CD4-positive, alpha-beta T cell (primary cell): ENCODE data around the gene KCNQ1. TPM values are rescaled to one million over a fixed set of nuclear protein-coding genes. Genes with fewer than 3 reads are reported as not detected.

Experiments used
- ATAC-seq: fragments of 200-7000 bp; cut with Tn5 transposase; one replicate; pipeline ENCODE4 v1.10.0; 2022; ENCODE audit warnings: mild to moderate bottlenecking; ENCODE audit not compliant: poor library complexity
- CTCF ChIA-PET: fragments of 350-600 bp; sonication (Branson Sonifier 250); formaldehyde crosslinking; loops from one replicate; lab custom pipeline; 2021; ENCODE audit warnings: antibody characterized with exemption, inconsistent platforms; lab: Charles Lee
- POLR2A ChIA-PET: fragments of 350-600 bp; sonication (Branson Sonifier 250); formaldehyde crosslinking; loops from one replicate; lab custom pipeline; 2021; ENCODE audit warnings: antibody characterized with exemption, inconsistent platforms; lab: Charles Lee
- DNase-seq, 14 experiments: peaks; one replicate each; pipeline ENCODE4 v3.0.0-alpha.2; 2013 to 2020; ENCODE audit warnings: mixed read lengths in 2 of 14
- H3K27ac ChIP-seq, 2 donors: one replicate each; pipeline versions ENCODE4 v1.5.1 to v1.7.0; 2013; ENCODE audit warnings: low read length in 2 of 2, low read depth in 1 of 2, mild to moderate bottlenecking in 1 of 2
- H3K27me3 ChIP-seq, 2 experiments: 1 replicate in 1 of 2; 2 replicates in 1 of 2; pipeline versions ENCODE4 v1.6.1 to v1.7.0; 2013; ENCODE audit warnings: low read length in 2 of 2, control low read depth in 1 of 2, mild to moderate bottlenecking in 1 of 2, moderate library complexity in 1 of 2; ENCODE audit not compliant: insufficient read depth in 2 of 2, control insufficient read depth in 1 of 2
- H3K36me3 ChIP-seq: one replicate; pipeline ENCODE4 v1.6.1; 2013; ENCODE audit warnings: low read length, control low read depth; ENCODE audit not compliant: insufficient read depth
- H3K4me1 ChIP-seq: one replicate; pipeline ENCODE4 v1.6.1; 2013; ENCODE audit warnings: low read length, control low read depth; ENCODE audit not compliant: insufficient read depth
- H3K4me3 ChIP-seq: one replicate; pipeline ENCODE4 v1.5.1; 2013; ENCODE audit warnings: mild to moderate bottlenecking, low read length, moderate library complexity
- H3K9me3 ChIP-seq, 2 experiments: 1 replicate in 1 of 2; 2 replicates in 1 of 2; pipeline versions ENCODE4 v1.6.1 to v1.7.0; 2013; ENCODE audit warnings: low read length in 2 of 2, mild to moderate bottlenecking in 2 of 2, control low read depth in 1 of 2, moderate library complexity in 1 of 2; ENCODE audit not compliant: control insufficient read depth in 1 of 2, insufficient read depth in 1 of 2
- H3K27ac Mint-ChIP-seq: one replicate; pipeline ENCODE4 v1.8.0; 2020; ENCODE audit warnings: mixed read lengths
- H3K27me3 Mint-ChIP-seq: one replicate; pipeline ENCODE4 v1.8.0; 2021; ENCODE audit warnings: mixed read lengths
- H3K36me3 Mint-ChIP-seq: one replicate; pipeline ENCODE4 v1.8.0; 2021; ENCODE audit warnings: low read depth, mixed read lengths
- H3K4me1 Mint-ChIP-seq: one replicate; pipeline ENCODE4 v1.8.0; 2021; ENCODE audit warnings: low read depth, mixed read lengths
- H3K4me3 Mint-ChIP-seq: one replicate; pipeline ENCODE4 v1.8.0; 2020; ENCODE audit warnings: mild to moderate bottlenecking, mixed read lengths
- H3K9me3 Mint-ChIP-seq: one replicate; pipeline ENCODE4 v1.8.0; 2020; ENCODE audit warnings: mixed read lengths
- CTCF ChIP-seq: fragments of 200-600 bp; IDR thresholded peaks from one replicate; pipeline ENCODE4 v1.8.0; 2022; ENCODE audit warnings: antibody characterized with exemption, mild to moderate bottlenecking
- intact Hi-C, 2 experiments: fragments of 100-400 bp; cut with DNase I in 1 of 2; cut with micrococcal nuclease in 1 of 2; formaldehyde crosslinking; loops; one replicate each; pipeline versions ENCODE4 v1.15.1 to v1.9.0; 2023 to 2025; cut with DNase I, micrococcal nuclease
- total RNA-seq, 174 experiments: library from RNA in 2 of 174; stranded (reverse) in 2 of 174; gene quantifications; one replicate each; pipeline ENCODE4 v1.2.3 and lab custom pipeline; 2021 to 2026

The KCNQ1 gene
- total RNA-seq, 2 experiments from 2014 or later, result 31.3 to 33.1 TPM

- intact Hi-C loops, result no loop called here
- H3K27ac Mint-ChIP-seq, result no peak overlapping the region
- H3K9me3 Mint-ChIP-seq, result no peaks in the 10 kb centered on the region
- DNase-seq (no peak), ATAC-seq (no peak)
- H3K4me3 Mint-ChIP-seq, result no peak overlapping the region
- no peak for TF ChIP-seq CTCF
- H3K27me3 ChIP-seq, result no peaks in the 10 kb centered on the region
- no peaks in the 10 kb centered on the region for H3K27me3 Mint-ChIP-seq
- H3K36me3 Mint-ChIP-seq, result peaks cover 5% of the 10 kb centered on the region
- H3K4me1 ChIP-seq, result peaks cover 59% of the 10 kb centered on the region
- no peaks in the 10 kb centered on the region for H3K9me3 ChIP-seq
- H3K4me1 Mint-ChIP-seq, result peaks cover 55% of the 10 kb centered on the region
- H3K27ac ChIP-seq, result no peak overlapping the region
- H3K4me3 ChIP-seq, result no peak overlapping the region
- CTCF ChIA-PET, result no interaction called here
- POLR2A ChIA-PET, result no interaction called here
- H3K36me3 ChIP-seq, result peaks cover 4% of the 10 kb centered on the region
These were observed 84.4 kb downstream of the KCNQ1 start for GRCh38 chr11:2529173-2529572.

GRCh38 chr11:2529636-2530035 is 84.8 kb downstream of the KCNQ1 start:
- no peak overlapping the region for H3K4me3 Mint-ChIP-seq
- no peak for ATAC-seq
- DNase-seq, result no peak
- H3K27me3 ChIP-seq, result no peaks in the 10 kb centered on the region
- no peaks in the 10 kb centered on the region for H3K27me3 Mint-ChIP-seq
- H3K36me3 Mint-ChIP-seq, result peaks cover 5% of the 10 kb centered on the region
- peaks cover 4% of the 10 kb centered on the region for H3K36me3 ChIP-seq
- TF ChIP-seq CTCF, result no peak
- H3K9me3 ChIP-seq, result no peaks in the 10 kb centered on the region
- CTCF ChIA-PET, result no interaction called here
- no peaks in the 10 kb centered on the region for H3K9me3 Mint-ChIP-seq
- POLR2A ChIA-PET, result no interaction called here
- intact Hi-C loops, result loop anchor here (2.0 to 10.0 kb wide), 4 partner anchors 82 to 887 kb away; partner anchors contain the start of gene KCNQ1 (in 1 of the 2)
- peaks cover 60% of the 10 kb centered on the region for H3K4me1 ChIP-seq
- peaks cover 51% of the 10 kb centered on the region for H3K4me1 Mint-ChIP-seq
- H3K27ac Mint-ChIP-seq, result no peak overlapping the region
- no peak overlapping the region for H3K27ac ChIP-seq
- H3K4me3 ChIP-seq, result no peak overlapping the region

GRCh38 chr11:2530131-2530854 is 85.5 kb downstream of the KCNQ1 start:
- Histone ChIP-seq H3K36me3 (peaks cover 4% of the 10 kb centered on the region), H3K9me3 (no peaks in the 10 kb centered on the region), H3K27me3 (no peaks in the 10 kb centered on the region), H3K4me3 (no peak overlapping the region), H3K27ac (no peak overlapping the region), H3K4me1 (peaks cover 55% of the 10 kb centered on the region)
- intact Hi-C loops, result loop anchor here (2.0 to 10.0 kb wide), 4 partner anchors 83 to 887 kb away; partner anchors contain the start of gene KCNQ1 (in 1 of the 2)
- no peak for DNase-seq
- no peak overlapping the region for H3K4me3 Mint-ChIP-seq
- no peak overlapping the region for H3K27ac Mint-ChIP-seq
- no peaks in the 10 kb centered on the region for H3K9me3 Mint-ChIP-seq
- no peak for ATAC-seq
- H3K4me1 Mint-ChIP-seq, result peaks cover 44% of the 10 kb centered on the region
- ChIA-PET POLR2A (interaction anchor here (0.8 kb wide), 1 partner anchor 559 kb away, joined by 3 read pairs; no protein-coding TSS in a partner anchor), CTCF (interaction anchor here (1.3 to 5.1 kb wide), 5 partner anchors 104 to 561 kb away, joined by 4 to 158 read pairs (median 46); partner anchors contain the start of gene TSSC4)
- TF ChIP-seq CTCF, result no peak
- peaks cover 5% of the 10 kb centered on the region for H3K36me3 Mint-ChIP-seq
- no peaks in the 10 kb centered on the region for H3K27me3 Mint-ChIP-seq
